ELR (cell line): ENCODE data around the gene OR6T1.

ENCODE experiments used
- DNase-seq: peaks from one replicate; pipeline ENCODE4 v3.0.0-alpha.2; 2015; ENCODE audit warnings: low read depth

OR6T1 gene, protein sequence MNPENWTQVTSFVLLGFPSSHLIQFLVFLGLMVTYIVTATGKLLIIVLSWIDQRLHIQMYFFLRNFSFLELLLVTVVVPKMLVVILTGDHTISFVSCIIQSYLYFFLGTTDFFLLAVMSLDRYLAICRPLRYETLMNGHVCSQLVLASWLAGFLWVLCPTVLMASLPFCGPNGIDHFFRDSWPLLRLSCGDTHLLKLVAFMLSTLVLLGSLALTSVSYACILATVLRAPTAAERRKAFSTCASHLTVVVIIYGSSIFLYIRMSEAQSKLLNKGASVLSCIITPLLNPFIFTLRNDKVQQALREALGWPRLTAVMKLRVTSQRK

DNA sequence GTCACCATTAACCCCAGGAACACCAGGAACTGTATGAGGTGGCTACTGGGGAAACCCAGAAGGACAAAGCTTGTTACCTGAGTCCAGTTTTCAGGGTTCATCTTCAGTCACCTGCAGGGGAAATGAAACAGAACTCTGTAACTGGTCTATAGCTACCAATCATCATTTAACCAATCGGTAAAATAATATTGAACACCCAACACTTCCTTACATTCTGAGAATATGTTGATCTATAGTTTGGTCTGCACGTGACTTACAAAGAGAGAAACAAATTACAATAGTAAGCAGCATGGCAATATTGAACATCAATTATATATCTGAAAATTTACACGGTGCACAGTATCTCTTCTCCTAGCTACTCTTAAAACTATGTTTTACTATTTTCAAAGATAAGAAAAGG lies at the start of gene OR6T1:
TSS of gene OR6T1 (minus strand) at position 101 of the 400 bp plus-strand sequence. CDS start at position 101, 0 bp downstream.
- no peak for DNase-seq

DNA sequence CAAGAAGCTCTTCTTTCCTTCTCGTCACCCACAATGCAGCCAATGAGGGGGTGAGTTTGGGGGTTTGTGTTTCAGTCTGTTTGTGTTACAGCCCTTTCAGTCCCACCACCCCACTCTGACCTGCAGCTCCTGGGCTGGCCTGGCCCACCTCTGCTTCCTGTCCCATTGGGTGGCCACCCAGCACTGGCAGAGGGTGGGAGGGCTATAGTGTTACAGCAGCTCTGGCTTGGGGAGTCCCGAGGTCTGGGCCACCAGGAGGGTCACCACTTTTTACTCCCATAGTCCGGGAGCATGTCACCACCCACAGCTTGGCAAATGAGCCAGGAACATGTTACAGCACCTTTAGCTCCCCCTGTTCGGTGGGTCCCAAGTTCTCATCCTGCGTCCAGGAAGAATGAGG lies 35.7 kb upstream of the OR6T1 start:
- no peak for DNase-seq

DNA sequence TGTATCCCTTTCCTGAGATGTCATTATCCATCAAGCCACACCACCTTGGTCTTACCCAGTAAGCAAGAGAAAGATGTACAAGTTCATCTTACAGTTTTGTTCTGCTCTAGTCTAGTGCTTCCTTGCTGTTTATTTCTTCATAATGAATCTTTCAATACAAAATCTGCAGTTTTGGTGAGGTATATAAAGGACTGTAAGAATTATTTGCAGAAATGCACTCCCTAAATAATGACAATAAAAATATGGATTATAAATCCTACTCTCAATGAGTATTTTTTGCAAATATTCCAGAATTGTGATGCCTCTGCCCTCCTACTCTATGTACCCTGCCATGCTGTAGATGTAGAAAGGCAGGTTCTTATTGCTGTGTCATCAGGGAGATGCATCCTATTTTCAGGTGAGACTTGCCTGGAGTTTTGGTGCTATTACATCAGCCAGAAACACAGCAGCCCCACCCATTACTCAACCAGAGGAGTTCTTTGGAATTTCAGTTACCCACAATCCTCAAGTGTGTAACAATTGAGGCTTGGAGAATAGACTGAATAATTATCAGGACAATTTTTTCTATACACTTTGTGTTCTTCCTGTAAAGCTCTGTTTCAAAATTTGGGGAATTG lies 34.2 kb upstream of the OR6T1 start, which contains the start of gene OR10S1:
TSS of gene OR10S1 (minus strand) at position 51 of the 617 bp plus-strand sequence. CDS start 117 bp downstream, outside the sequence.
- DNase-seq: peak; percentile 15

DNA sequence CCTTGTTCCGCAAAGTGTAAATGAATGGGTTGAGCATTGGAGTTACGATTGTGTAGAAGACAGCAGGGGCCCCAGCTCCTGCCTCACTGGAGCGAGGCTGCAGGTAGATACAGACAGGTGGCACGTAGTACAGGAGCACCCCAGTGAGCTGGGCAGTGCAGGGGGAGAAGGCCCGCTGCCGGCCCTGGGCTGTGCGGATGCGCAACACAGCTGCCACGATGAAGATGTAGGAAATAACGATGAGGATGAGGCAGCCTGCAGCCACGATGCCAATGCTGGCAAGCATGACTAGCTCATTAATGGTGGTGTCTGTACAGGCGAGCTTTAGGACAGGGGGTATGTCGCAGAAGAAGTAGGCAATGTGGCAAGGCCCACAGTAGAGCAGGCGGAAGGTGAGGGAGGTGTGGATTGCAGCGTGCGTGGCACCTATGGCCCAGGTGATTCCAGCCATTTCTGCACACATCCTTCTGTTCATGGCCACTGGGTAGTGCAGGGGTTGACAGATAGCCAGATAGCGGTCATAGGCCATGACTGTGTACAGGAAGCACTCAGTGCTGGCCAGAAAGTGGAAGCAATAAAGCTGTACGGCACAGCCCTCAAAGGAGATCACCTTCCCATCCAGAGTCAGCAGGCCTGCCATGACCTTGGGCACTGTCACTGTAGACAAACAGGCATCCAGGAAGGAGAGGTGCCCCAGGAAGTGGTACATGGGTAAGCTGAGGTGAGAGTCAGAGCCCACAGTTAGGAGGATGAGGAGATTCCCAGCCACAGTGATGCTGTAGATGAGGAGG lies 33.3 kb upstream of the OR6T1 start:
- no peak for DNase-seq

- peak; percentile 95 for DNase-seq
These were observed 30.2 kb upstream of the OR6T1 start for GRCh38 chr11:123973816-123974215.

DNA sequence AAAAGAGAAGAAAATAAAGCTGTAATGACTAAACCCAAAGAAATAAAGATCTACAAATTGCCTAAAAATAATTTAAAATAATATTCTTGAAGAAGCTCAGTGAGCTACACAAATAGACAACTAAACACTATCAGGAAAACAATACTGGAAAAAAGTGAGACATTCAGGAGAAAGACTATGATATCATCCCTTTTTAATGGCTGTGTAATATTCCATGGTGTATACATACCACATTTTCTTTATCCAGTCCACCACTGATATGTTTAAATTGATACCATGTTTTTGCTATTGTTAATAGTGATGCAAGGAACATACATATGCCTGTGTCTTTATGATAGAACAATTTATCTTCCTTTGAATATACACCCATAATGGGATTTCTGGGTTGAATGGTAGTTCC lies 13.1 kb upstream of the OR6T1 start:
- DNase-seq: no peak

- no peak for DNase-seq
These were observed 1.5 kb upstream of the OR6T1 start for GRCh38 chr11:123945132-123945531.

DNA sequence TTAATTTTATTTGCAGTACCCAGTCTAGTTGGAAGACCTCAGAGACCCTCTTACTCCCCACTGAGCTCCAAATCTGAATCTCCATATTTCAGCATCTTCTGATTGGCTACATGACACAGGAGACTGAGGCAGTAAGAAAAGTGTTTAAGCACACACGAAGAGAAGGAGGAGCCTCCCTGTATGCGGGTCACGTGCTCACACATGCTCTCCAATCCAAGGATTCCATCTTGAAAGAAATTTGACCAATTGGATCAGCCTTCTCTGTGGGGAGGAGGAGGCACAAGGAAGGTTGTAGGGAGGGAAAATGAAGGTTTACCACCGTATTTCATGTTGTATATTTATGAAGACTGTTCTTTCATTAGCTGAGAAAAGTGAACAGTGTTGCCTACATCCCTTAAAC lies 1.2 kb downstream of the OR6T1 start:
- no peak for DNase-seq

- DNase-seq: no peak
These were observed 4.3 kb downstream of the OR6T1 start, which contains the start of gene OR4D5 for GRCh38 chr11:123939317-123939716. TSS of gene OR4D5 (plus strand) at chr11:123939617. CDS start at chr11:123939617, 0 bp downstream.

GRCh38 chr11:123924027-123924426 lies 19.6 kb downstream of the OR6T1 start:
- DNase-seq: no peak

- DNase-seq: no peak
These were observed 22.7 kb downstream of the OR6T1 start for GRCh38 chr11:123920943-123921342.

DNA sequence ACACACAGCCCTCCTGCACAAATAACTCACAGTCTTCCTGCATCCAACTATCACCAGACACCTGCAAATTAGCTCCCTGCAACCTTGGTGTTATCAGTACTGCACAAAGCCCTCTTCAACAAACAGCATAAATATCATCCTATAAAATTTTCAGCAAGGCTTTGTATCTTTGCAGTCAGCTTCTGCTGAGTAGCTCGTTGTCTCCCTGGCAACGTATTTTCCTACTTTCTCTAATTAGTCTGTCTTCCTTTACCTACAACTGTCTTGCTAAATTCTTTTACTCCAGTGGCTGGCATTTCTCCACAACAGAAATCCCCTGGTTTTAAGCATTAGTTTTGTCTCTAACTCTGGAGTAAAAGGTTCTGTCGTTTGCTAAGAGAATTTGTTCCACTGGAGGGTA lies 37.8 kb downstream of the OR6T1 start:
- DNase-seq: no peak

DNA sequence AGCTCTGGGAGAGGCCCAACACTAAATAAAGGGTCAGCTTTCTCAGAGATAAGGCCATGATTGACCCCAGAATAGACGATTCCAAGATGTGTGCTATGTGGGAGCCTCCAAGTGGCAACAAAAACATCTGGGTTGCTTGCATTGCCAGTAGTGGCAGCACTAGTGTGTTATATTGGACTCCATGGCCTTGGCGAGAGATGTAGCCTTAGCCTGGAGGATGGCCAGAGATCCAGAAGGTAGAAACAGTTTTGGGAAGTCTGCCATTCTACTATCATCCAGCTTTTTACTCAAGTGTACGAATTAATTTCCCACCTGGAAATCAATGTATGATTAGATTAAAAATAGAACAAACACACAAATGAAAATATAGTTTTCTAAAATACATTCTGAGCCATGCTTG lies 38.7 kb downstream of the OR6T1 start:
- DNase-seq: no peak

DNA sequence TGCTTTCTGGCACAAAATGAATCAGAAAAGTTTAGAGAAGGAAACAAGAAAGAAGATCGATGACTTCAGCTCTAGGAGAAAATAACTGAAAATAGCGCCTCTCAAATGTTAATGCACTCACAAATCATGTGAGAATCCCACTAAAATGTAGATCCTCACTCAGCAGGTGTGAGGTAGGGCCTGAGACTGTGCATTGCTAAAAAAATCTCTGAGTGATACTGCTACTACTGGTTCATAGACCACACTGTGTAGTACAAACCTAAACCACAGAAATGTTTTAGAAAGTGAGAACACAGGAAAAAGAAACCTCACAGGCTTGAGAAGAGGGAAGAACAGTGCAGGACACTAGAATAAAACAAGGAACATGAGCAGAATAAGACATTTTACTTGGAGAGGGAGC lies 39.7 kb downstream of the OR6T1 start:
- DNase-seq: no peak

GRCh38 chr11:123901867-123902266 lies 41.8 kb downstream of the OR6T1 start, which contains the start of gene OR8D4:
TSS of gene OR8D4 (plus strand) at chr11:123902167. CDS start at chr11:123906432, 4,265 bp downstream.
- no peak for DNase-seq

DNA sequence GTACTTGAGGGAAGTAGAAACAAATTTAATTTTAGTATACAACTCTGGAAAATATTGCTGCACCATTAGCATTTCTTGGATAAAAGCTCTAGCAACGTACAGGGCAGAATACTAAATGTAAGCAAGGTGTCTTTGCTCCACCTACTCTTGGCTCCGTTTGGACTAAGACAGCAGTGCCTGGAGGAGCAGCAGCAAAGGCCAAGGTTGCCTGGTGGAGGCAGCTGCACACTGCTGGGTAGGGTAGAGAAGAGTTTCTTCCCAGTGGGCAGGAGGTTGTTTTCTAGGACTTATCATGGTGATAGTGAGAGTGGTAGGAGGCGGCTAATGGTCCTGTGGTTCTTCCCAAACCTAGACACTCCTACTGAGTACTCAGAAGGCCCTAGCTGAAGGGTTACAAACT lies 43.8 kb downstream of the OR6T1 start:
- DNase-seq: no peak
